Heart left ventricle (tissue), 16 donors: ENCODE measurements around the gene DENND1B. TPM values are rescaled to one million over a fixed set of nuclear protein-coding genes. Genes with fewer than 3 reads are reported as not detected.

Experiments
- ATAC-seq, 4 donors: fragments of 200-7000 bp; cut with Tn5 transposase; one replicate each; pipeline ENCODE4 v1.9.1; 2020 to 2022; ENCODE audit warnings: moderate library complexity in 4 of 4, mild to moderate bottlenecking in 3 of 4, moderate number of reproducible peaks in 1 of 4
- DNase-seq, 5 donors: peaks; one replicate each; pipeline ENCODE4 v3.0.0-alpha.2; 2020
- H3K27ac ChIP-seq, 12 donors: fragments of 200-600 bp; sonication (generic) in 4 of 12; one replicate each; pipeline versions ENCODE4 v1.5.0 to v1.8.0; 2016 to 2022; ENCODE audit warnings: mild to moderate bottlenecking in 2 of 12
- H3K27me3 ChIP-seq, 9 donors: fragments of 200-600 bp; sonication (generic) in 2 of 9; one replicate each; pipeline versions ENCODE4 v1.5.1 to v1.8.0; 2016 to 2022; ENCODE audit warnings: mild to moderate bottlenecking in 3 of 9
- H3K36me3 ChIP-seq, 9 donors: fragments of 200-600 bp; sonication (generic) in 2 of 9; one replicate each; pipeline versions ENCODE4 v1.5.0 to v1.8.0; 2018 to 2022; ENCODE audit warnings: mild to moderate bottlenecking in 2 of 9
- H3K4me1 ChIP-seq, 12 donors: fragments of 200-600 bp; sonication (generic) in 4 of 12; one replicate each; pipeline versions ENCODE4 v1.5.0 to v1.8.0; 2016 to 2022; ENCODE audit warnings: mild to moderate bottlenecking in 3 of 12
- H3K4me3 ChIP-seq, 12 donors: fragments of 200-600 bp; sonication (generic) in 4 of 12; one replicate each; pipeline versions ENCODE4 v1.5.0 to v1.8.0; 2017 to 2022; ENCODE audit warnings: mild to moderate bottlenecking in 9 of 12, moderate library complexity in 4 of 12
- H3K9me3 ChIP-seq, 12 donors: fragments of 200-600 bp; sonication (generic) in 4 of 12; one replicate each; pipeline versions ENCODE4 v1.5.0 to v1.8.0; 2016 to 2022; ENCODE audit warnings: mild to moderate bottlenecking in 1 of 12
- POLR2A ChIP-seq, 2 donors: fragments of 450-650 bp; IDR thresholded peaks; one replicate each; pipeline ENCODE4 v1.6.1; 2017; ENCODE audit warnings: antibody characterized with exemption in 2 of 2, mild to moderate bottlenecking in 2 of 2, moderate library complexity in 2 of 2
- WGBS, 4 donors: extraction: QIAGEN DNeasy Blood & Tissue Kit in 2 of 4; methylation state at CpG; one replicate each; pipeline versions ENCODE4 v1.1.5 to v1.1.7; 2013 to 2018; 5-methylcytosine and 5-hydroxymethylcytosine counted together
- intact Hi-C, 10 donors: fragments of 100-400 bp; cut with DNase I; formaldehyde crosslinking; loops; one replicate each; pipeline versions ENCODE4 v1.11.1 to v1.14.2; 2022
- polyA plus RNA-seq, 2 donors: library from polyadenylated mRNA; stranded (reverse); fragments of 200-250 nt; gene quantifications; one replicate each; pipeline ENCODE4 v1.2.3, GENCODE V29; 2013
- total RNA-seq, 9 donors: library from RNA; depleted of rRNA in 2 of 9; stranded (reverse); fragments of >200 nt in 2 of 9; fragmentation: NEBNext Ultra II Directional in 3 of 9; extraction: Animal tissue kit (Norgen Biotek cat#: 25700) in 3 of 9; gene quantifications; one replicate each; pipeline versions ENCODE4 v1.1.0 to v1.2.4, GENCODE V29; 2016 to 2023
- TF ChIP-seq, protein P1 (sequence below), 12 donors: fragments of 200-600 bp; sonication (generic) in 4 of 12; IDR thresholded peaks; one replicate each; pipeline versions ENCODE4 v1.5.0 to v1.8.0; 2018 to 2022; ENCODE audit warnings: antibody characterized with exemption in 12 of 12, mild to moderate bottlenecking in 5 of 12
- donor health status: ischemic (EF 13 %, LVEDD 7.1; RV severe dilation, severe dysfunction).
- donor health status: healthy with polysubstance abuse.
- donor health status: DM: no; HTN: yes; CAD: no.
- donor health status: DM: no; HTN: no; CAD: no.
- donor health status: ischemic (EF 25% LVEDD 6.9; RV normal size, moderate dysfunction).
- donor health status: ischemic (EF 25% LVEDD 5.7; RV mildly dilated, moderate dysfunction).
- donor health status: healthy.
- donor health status: DM: yes; HTN: yes; CAD: no.
- donor health status: ischemic (EF 35%, LVEDD 5.7; RV mildly dilated, moderate dysfunction).
- donor health status: nonischemic (EF 11% LVEDD 7.7; RV severe dilation, severe dysfunction).
- donor health status: DM: yes; HTN: yes; CAD: no.
- donor health status: PGD.
- donor health status: ischemic (EF 29% LVEDD 5.4; RV normal size, mild dysfunction).
- donor health status: nonischemic (EF 23%, LVEDD 6.1; RV moderate dilation, normal function).

DENND1B gene
- total and polyA plus RNA-seq, 11 donors, result 4.0 to 31.4 (median 21.0) TPM

DNA sequence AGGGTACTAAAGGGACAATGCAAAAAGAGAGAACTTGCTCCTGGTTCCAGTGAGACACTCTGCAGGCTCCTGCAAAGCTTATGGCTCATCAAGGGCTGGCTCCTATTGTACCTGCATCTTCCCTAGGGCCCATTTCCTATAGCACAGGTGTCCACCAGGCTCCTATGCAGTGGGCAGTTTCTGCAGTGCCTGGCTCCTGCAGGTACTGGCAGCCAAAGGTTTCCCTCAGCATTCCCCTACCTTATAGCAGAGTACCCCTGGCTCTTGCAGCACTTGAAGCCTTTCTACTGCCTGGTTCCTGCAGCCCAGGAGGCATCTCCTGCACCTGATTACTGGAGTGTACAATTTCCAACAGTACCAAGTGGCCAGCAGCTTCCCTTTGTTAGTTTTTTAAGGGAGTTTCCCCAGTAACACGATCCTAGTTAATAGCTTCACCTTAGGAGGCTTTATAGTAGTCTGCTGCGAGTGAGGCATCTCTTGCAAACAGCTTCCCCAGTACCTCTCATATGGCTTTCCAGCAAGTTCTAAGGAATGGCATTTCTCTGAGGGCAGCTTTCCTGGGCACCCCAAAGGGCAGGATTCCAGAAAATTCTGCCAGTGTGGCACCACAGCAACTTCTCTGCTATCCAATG is 141.7 kb downstream of the DENND1B start:
- Histone ChIP-seq H3K36me3 (peaks cover 0 to 9% (median 0%) of the 10 kb centered on the region in 9 donors), H3K4me1 (peaks cover 0 to 15% (median 5%) of the 10 kb centered on the region in 12 donors), H3K27me3 (no peaks in the 10 kb centered on the region), H3K4me3 (no peak overlapping the region), H3K27ac (no peak overlapping the region), H3K9me3 (peaks cover 0 to 20% (median 8%) of the 10 kb centered on the region in 12 donors)
- ATAC-seq (no peak), DNase-seq (no peak)
- 81 to 92% (median 87%) methylated on average over 2 of the region's 2 CpGs for WGBS, 4 donors
- intact Hi-C loops, result loop anchor here in 2 of 10 donors (10.0 kb wide), 1 partner anchor 141 kb away; the partner anchor contains the start of gene DENND1B (in 2 of the 2)
- TF ChIP-seq, protein P1, sequence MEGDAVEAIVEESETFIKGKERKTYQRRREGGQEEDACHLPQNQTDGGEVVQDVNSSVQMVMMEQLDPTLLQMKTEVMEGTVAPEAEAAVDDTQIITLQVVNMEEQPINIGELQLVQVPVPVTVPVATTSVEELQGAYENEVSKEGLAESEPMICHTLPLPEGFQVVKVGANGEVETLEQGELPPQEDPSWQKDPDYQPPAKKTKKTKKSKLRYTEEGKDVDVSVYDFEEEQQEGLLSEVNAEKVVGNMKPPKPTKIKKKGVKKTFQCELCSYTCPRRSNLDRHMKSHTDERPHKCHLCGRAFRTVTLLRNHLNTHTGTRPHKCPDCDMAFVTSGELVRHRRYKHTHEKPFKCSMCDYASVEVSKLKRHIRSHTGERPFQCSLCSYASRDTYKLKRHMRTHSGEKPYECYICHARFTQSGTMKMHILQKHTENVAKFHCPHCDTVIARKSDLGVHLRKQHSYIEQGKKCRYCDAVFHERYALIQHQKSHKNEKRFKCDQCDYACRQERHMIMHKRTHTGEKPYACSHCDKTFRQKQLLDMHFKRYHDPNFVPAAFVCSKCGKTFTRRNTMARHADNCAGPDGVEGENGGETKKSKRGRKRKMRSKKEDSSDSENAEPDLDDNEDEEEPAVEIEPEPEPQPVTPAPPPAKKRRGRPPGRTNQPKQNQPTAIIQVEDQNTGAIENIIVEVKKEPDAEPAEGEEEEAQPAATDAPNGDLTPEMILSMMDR (IDR thresholded peaks at IDR 0.05), result no peak
- no peak for TF ChIP-seq POLR2A (IDR thresholded peaks at IDR 0.05)

DNA sequence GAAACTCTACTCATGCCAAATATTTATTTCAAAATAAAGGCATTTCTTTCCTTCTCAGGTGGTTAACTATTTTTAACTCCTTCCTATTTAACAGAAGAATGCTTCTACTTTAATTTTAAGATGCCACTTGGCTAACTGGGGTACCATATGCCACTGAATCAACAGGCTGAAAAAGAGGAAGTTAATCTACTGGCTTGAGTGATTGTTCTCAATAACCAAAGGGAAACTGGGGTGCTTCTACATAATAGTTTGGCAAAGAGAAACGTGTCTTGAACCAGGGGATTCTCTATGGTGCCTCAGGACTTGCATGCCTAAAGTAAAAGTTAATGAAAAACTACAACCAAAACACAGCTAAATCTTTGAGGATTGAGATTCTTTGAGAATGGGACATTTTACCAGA is 142.6 kb downstream of the DENND1B start:
- H3K36me3 ChIP-seq, result peaks cover 0 to 9% (median 0%) of the 10 kb centered on the region in 9 donors
- TF ChIP-seq POLR2A (IDR thresholded peaks at IDR 0.05), result no peak
- TF ChIP-seq, protein P1 (IDR thresholded peaks at IDR 0.05), result no peak
- H3K4me1 ChIP-seq, result peaks cover 0 to 7% (median under 1%) of the 10 kb centered on the region in 12 donors
- no peak overlapping the region for H3K4me3 ChIP-seq
- H3K27ac ChIP-seq, result no peak overlapping the region
- no peaks in the 10 kb centered on the region for H3K27me3 ChIP-seq
- WGBS, 4 donors, result 69 to 77% (median 73%) methylated on average over 1 of the region's 1 CpG
- peaks cover 0 to 20% (median 8%) of the 10 kb centered on the region in 12 donors for H3K9me3 ChIP-seq
- DNase-seq (no peak), ATAC-seq (no peak)
- intact Hi-C loops, result loop anchor here in 2 of 10 donors (10.0 kb wide), 1 partner anchor 142 kb away; the partner anchor contains the start of gene DENND1B (in 2 of the 2)

DNA sequence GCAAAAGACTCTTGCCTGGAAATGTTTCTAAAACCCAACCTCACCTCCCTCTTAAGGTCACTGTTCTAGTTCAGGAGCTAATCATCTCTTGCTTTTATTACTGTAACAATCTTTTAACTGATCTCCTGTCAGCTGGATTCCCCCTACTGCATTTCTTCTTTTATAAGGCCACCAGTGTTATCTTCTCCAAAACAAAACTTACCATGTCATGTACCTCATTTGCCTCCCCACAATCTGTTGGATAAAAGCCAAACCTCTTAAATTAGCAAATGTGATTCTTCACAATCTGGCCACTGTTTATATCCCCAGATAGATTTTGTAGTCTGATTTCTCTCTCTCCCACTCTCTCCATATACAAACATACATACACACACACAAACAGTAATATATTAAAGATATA is 143.3 kb downstream of the DENND1B start:
- H3K27me3 ChIP-seq, result no peaks in the 10 kb centered on the region
- H3K9me3 ChIP-seq, result peaks cover 0 to 20% (median 8%) of the 10 kb centered on the region in 12 donors
- H3K27ac ChIP-seq, result no peak overlapping the region
- intact Hi-C loops, result loop anchor here in 2 of 10 donors (10.0 kb wide), 1 partner anchor 143 kb away; the partner anchor contains the start of gene DENND1B (in 2 of the 2)
- ATAC-seq (no peak), DNase-seq (no peak)
- peaks cover 0 to 6% (median 0%) of the 10 kb centered on the region in 12 donors for H3K4me1 ChIP-seq
- TF ChIP-seq, protein P1 (IDR thresholded peaks at IDR 0.05), result no peak
- no peak for TF ChIP-seq POLR2A (IDR thresholded peaks at IDR 0.05)
- peaks cover 0 to 9% (median 0%) of the 10 kb centered on the region in 9 donors for H3K36me3 ChIP-seq
- H3K4me3 ChIP-seq, result no peak overlapping the region

DNA sequence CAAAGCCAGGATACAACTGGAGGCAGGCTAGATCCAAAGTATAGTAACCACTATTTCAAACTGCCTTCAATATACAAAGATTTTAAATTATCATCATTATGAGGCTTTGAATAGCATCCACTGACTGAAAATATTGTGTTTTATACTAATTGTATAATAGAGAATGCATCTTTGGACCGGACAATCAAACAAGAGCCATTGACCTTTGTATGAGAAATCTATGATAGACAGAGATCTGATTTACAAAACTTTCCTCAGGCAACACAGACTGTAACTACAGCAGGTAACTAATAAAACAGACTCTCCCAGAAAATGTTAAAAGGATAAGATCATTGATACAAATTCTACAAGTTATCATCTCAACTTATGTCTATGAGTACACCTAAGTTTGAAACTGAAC is 152.9 kb downstream of the DENND1B start:
- Histone ChIP-seq H3K36me3 (peaks cover 0 to under 1% (median 0%) of the 10 kb centered on the region in 9 donors), H3K4me3 (no peak overlapping the region), H3K27ac (no peak overlapping the region), H3K27me3 (no peaks in the 10 kb centered on the region), H3K9me3 (peaks cover 0 to 3% (median 0%) of the 10 kb centered on the region in 12 donors), H3K4me1 (peaks cover 0 to 17% (median 3%) of the 10 kb centered on the region in 12 donors)
- no peak for DNase-seq
- 88 to 99% (median 94%) methylated on average over 1 of the region's 1 CpG for WGBS, 4 donors
- intact Hi-C loops, result no loop called here
- ATAC-seq, result no peak
- TF ChIP-seq, protein P1 (IDR thresholded peaks at IDR 0.05), result no peak
- TF ChIP-seq POLR2A (IDR thresholded peaks at IDR 0.05), result no peak
